LHCN-M2 (cell line): ENCODE data around the gene EFCAB14. TPM values are rescaled to one million over a fixed set of nuclear protein-coding genes. Genes with fewer than 3 reads are reported as not detected.
"Not testable (repeated sequence)": the region's sequence is repeated elsewhere in the genome, so short reads cannot be mapped to it uniquely, and the experiment has no call there.

Experiments
- DNase-seq: peaks from one replicate; pipeline ENCODE4 v3.0.0-alpha.2; 2012; ENCODE audit warnings: low read depth
- total RNA-seq: library from RNA; depleted of rRNA; stranded (reverse); fragments of >200 nt; gene quantifications from 2 replicates; pipeline ENCODE4 v1.2.3, GENCODE V29; 2014

EFCAB14 gene
- total RNA-seq, 1 experiment from 2014 or later: 55.2 TPM

DNA sequence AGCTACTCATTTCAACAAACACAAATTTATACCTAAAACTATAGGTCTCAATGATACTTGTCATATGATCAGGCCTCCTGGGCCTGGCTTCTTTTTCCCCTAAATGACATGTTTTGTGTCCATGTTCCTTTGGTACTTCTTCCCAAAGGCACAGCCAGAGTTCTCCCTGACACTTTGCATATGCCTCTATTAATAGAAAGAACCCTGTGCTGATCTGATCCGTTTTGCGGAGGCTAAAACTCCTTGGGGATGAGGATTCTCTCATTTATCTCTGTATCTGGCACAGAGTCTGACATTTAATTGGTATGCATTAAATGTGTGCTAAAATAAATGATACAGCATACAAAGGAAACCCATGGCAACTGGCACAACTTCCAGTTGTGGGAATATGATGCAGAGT, 62.3 kb downstream of the EFCAB14 start:
- no peak for DNase-seq

DNA sequence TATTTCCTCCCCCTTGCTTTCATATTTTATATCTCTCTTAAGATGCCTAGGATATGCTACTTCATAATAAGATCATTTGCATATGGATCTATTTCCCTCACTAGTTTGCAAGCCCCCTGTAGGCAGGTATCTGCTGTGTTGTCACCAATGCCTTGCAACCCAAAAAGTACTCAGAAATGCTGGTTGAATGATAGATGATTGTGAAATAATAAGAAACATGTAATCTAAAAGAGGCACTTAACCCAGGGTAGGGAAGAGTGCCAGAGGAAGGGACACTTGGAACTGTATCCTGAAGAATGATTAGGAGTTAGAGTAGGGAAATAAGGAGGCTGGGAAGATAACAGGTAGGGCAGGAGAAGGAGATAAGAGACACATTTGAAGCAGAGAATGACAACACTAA, 63.1 kb downstream of the EFCAB14 start:
- DNase-seq: no peak

DNA sequence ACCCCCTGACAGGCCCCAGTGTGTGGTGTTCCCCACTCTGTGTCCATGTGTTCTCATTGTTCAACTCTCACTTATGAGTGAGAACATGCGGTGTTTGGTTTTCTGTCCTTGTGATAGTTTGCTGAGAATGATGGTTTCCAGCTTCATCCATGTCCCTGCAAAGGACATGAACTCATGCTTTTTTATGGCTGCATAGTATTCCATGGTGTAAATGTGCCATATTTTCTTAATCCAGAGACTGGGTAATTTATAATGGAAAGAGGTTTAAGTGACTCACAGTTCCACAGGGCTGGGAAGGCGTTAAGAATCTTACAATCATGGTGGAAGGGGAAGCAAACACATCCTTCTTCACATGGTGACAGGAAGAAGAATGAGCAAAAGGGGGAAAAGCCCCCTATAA, 64.2 kb downstream of the EFCAB14 start:
- not testable (repeated sequence) for DNase-seq

DNA sequence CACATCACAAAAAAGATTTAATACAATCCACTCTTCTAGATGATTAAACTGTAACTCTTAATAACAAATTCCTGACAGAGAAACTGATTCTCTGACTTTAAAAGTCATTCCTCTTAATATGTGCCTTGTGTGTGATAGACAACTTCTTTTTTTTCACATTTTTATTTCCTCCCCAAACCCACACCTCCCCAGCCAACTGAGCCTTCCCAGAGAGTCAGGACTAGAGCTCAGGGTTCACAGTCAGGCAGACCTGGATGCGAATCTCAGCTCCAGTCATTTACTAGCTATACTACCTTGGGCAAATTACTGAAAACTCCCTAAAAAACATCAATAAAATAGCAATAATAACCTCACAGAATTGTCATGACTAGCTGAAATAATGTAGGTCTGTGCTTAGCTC, 64.9 kb downstream of the EFCAB14 start:
- DNase-seq: no peak

DNA sequence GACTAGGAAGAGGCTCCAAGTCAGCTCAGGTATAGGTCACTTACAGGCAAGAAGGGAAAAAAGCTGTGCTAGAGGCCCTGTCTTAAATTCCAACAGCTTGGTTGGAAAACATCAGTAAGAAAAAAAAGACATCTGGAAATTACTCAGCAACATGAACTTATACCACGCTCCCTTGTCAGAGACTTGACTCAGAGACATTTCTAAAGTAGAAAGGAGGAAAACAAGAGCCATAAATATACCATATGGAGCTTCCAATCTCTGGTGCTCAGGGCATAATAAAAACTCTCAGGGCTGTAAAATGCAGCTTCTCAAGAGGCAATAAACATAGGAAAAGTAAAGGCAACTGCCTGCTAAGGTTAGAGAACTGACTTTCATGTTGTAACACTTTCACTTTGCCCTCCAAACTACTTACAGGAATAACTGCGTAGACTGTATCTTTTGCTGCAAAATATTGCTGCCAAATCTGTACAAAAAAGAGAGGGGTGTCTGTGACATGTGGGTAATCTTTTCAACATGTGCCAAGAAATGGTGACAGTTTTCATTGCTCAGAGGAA, 65.4 kb downstream of the EFCAB14 start:
- DNase-seq: no peak

DNA sequence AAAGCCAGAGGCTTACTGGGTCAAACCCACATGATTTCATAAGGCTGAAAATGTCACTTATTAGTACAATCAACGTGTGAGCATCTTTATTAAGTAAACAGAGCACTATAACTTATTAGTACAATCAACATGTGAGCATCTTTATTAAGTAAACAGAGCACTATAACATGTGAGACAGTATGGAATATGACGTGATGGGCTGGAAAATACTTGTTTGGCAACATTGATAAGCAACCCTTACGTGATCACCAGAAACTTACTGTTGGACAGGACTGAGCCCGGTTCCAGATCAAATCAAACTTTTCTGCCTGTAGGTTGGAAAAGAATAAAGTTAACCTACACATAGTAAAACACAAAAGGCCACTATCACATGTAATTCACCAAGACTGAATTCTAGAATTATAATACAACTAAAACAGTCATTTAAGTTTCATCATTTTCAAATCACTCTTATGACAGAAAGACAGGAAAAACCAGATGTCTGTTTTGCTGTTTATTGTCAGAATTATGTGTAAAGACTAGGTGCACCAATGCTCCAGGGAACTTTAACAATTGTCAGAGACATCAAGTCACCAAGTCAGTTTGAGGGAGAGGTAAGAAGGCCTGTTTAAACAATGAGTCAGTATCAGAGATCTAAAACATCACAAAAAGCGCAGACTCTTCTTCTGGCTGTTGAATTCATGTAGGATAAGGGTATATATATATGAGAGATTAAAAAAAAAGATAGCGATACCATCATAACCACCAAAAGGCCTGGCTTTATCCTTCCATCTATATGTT, 66.4 kb downstream of the EFCAB14 start:
- no peak for DNase-seq

DNA sequence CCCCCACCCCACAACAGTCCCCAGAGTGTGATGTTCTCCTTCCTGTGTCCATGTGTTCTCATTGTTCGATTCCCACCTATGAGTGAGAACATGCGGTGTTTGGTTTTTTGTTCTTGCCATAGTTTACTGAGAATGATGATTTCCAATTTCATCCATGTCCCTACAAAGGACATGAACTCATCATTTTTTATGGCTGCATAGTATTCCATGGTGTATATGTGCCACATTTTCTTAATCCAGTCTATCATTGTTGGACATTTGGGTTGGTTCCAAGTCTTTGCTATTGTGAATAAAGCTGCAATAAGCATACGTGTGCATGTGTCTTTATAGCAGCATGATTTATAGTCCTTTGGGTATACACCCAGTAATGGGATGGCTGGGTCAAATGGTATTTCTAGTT, 67.8 kb downstream of the EFCAB14 start:
- not testable (repeated sequence) for DNase-seq

DNA sequence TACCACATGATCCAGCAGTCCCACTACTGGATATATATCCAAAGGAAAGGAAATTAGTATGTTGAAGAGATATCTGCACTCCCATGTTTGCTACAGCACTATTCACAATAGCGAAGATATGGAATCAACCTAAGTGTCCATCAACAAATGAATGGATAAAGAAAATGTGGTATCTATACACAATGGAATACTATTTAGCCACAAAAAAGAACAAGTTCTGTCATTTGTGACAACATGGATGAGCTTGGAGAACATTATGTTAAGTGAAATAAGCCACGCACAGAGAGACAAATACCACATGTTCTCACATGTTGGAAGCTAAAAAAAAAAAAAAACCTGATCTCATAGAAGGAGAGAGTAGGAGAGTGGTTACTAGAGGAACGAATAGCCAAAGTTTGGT, 68.4 kb downstream of the EFCAB14 start:
- DNase-seq: no peak

DNA sequence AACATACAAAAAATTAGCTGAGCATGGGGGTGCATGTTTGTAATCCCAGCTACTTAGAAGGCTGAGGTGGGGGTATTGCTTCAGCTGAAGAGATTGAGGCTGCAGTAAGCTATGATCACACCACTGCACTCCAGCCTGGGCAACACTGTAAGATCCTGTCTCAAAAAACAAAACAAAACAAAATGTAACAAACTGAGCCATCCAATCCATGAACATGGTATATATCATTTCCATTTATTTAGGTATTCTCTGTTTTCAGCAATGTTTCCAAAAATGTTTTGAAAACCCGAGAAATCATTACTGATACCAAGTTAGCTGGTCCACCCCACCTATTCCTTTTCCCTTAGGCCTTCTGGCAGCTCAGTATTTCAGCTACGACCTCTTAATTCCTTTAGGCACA, 69.2 kb downstream of the EFCAB14 start:
- DNase-seq: no peak

DNA sequence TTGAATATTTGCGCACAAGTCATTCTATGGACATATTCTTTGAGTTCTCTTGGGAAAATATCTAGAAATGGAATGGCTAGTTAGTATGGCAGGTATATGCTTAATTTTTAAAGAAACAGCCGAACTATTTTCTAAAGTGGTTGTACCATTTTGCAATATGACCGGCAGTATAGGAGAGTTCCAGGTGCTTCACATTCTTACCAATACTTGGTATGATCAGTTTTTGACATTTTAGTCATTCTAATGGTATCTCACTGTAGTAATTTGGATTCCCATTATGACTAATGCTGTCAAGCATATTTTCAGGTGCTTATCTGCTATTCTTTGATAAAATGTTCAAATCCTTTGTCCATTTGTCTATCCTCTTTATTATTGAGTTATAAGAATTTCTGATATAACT, 71.3 kb downstream of the EFCAB14 start:
- no peak for DNase-seq

DNA sequence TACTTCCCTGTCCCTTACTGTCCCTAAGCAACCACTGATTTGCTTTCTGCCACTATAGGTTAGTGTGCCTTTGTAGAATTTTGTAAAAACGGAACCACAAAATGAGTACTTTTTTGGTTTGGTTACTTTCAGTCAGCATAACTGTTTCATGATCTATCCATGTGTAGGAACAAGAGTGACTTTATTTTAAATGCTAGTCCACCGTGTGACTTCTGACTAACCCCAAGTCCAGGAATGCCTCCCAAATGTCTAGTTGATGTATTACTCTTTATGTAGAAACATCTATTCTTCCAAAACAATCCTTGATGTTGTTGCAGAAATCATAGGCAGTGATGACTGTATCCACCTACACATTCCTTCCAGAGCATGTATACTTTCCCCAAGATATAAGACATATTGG, 72.1 kb downstream of the EFCAB14 start:
- DNase-seq: no peak

DNA sequence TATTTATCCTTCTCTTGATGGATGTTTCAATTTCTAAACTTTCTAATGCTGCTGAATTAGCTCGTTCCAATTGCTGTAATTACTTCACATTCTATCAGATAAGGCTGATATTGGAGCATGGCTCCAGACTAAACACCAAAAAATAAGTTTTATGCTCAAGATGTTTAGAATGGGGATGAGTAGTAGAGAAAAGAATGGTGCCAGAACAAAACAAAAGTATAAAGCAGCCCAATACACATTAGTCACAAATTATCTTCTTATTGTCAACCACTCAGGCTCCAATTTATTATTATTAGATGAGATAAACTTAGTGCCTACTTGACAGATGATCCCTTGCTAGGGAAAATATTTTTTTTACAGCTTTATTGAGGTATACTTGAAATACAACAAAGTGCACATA, 72.6 kb downstream of the EFCAB14 start:
- no peak for DNase-seq

DNA sequence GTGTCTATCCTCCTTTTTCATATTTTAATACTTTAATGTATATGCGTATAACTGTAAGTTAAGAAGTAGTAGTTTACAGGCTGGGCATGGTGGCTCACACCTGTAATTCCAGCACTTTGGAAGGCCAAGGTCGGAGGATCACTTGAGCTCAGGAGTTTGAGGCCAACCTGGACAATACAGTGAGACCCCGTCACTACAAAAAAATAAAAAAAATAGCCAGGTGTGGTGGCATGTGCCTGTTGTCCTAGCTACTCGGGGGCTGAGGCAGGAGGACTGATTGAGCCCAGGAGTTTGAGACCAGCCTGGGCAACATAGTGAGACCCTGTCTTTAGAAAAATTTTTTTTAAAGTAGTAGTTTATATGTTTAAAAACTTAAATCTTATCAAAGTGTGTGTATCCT, 73.1 kb downstream of the EFCAB14 start:
- DNase-seq: no peak

DNA sequence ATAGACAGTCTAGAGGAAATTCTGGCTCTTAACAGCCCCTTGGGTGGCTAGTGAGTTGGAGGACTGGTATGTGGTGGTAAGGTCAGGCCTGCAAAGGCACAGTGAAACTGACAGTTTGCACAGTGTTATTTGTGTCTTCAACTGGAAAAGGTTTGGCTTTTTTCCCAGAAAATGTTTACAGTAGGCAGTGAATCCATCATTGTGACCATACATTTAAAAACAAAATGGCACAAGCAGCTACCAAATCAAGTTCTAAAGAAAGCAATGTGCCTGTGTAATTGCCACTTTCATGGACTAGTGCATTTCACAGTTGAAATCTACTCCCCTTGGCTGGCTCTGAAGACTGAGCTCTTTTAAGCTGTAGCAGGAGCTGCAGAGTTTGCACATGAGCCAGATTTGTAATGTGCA, 75.5 kb downstream of the EFCAB14 start:
- DNase-seq: peak; percentile 86

DNA sequence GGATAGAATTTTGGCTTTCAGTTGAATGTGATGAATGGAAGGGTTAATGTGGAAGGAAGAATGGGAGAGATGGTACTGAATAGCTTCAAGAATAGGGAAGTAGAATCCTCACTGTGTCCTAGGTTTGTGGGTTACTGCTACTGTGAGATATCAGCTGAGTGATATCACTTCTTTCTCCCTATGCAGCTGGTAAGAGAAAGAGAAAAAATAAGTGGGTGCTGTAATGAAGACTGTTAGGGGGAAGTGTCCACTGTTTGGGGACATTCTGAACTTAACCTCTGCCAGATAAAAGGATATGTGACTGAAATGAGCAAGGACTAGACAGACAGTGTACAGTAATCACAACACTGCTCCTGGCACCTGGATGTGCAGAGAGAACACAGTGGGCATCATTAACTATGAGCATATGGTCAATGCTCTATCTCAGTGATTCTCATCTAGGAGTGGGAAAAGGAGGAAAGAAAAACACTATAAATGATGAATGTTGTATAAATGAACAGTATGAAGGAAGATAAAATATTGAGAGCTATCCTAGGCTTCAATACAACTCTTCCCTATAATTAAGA, 76.7 kb downstream of the EFCAB14 start:
- DNase-seq: no peak

DNA sequence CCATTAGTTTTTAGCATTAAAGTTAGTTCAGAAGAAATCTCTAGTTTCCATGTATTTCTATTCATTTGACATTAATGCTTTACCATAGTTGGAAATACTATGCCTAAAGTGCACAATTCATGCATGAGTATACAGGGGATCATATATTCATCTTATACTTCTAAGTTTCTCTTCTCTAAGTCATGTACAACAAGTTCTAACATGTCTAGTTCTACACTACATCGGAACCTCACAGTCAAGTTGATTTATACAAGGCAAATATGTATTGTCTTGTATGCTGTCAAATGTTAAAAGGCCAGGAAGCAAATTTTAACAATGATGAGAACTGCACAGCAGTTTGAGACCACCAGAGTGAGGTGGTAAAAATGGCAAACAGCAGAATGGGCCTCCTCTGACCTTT, 79.4 kb downstream of the EFCAB14 start:
- no peak for DNase-seq

DNA sequence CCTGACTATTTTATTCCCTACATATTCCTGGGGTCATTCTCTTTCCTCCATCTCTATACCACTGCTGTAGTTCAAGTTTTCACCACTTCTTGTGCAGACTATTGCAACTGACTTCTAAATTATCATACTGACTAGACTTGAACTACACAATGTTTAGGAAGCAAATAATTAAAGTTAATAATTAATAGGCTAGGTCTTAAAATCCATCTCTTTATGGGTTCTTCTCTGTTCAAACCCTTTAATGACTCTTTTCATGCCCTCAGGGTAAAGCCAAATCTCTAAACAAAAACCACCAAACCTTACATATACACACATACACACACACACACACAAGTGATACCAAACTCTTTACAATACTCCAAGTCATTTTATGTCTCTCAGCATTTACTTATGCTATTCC, 80.0 kb downstream of the EFCAB14 start:
- no peak for DNase-seq

DNA sequence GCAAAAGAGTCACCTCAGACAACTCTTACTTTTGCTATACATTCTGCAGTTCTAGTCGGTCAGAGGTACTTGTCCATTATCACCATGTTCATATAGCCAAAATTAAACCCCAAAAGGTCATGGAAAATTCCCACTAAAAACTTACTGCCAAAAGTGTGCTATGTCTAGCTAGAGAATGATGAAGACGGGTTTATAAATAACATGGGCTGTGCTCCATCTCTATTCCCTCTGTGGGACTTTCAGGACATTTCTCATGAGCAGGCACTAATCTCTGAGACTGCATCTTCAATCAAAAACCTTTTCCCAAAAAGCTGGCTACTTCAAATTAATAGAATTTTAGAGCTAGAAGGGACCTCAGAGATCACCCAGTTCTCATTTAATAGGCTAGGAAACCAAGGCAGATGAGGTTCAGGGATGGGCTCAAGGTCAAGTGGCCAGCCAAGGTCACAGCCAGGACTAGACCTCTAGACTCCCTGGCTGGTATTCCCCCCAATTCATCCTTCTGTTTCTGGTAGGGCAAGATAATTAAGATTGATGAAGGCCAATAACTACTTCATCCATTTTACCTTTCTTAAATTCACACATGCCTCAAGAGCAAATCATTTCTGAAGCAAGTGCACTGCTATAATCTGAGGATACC, 81.3 kb downstream of the EFCAB14 start:
- no peak for DNase-seq

DNA sequence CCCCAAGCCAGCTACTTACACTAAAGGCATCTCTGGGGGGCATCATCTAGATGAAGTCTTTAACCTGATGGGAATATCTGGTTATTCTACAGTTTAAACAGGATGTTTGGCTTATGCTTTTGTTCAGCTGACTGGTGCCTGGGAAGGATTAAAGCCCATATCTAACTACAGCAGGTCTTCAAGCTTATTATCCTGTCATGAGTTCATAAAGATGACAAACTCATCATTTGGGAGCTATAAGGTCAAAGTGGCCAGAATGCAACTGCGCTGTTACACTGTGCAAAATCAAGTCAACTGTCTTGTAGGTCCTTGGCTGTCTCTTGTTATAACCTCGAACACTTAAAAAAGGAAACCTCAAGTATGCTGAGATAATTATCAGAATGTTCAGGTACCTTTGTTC, 83.7 kb downstream of the EFCAB14 start:
- no peak for DNase-seq

DNA sequence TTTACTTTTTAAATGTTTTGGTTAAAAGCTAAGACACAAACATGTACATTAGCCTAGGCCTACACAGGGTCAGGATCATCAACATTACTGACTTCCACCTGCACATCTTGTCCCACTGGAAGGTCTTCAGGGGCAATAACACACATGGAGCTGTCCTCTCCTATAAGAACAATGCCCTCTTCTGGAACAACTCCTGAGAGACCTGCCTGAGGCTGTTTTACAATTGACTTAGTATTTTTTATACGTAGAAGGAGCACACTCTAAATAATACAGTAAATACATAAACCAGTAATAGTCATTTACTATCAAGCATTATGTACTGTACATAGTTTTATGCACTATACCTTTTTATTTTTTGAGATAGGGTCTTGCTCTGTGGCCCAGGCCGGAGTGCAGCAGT, 88.2 kb downstream of the EFCAB14 start:
- no peak for DNase-seq
